Skeletal muscle cell (primary cell): Measurements from ENCODE around the gene TMEM43.

ENCODE experiments used
- DNase-seq: peaks from one replicate; pipeline ENCODE4 v3.0.0-alpha.2; 2010; ENCODE audit warnings: low read depth
- H3K4me3 ChIP-seq: 2 replicates; pipeline ENCODE4 v1.5.1; 2011; ENCODE audit warnings: low read depth, mild to moderate bottlenecking, control low read depth, low read length, moderate library complexity

TMEM43 gene

DNA sequence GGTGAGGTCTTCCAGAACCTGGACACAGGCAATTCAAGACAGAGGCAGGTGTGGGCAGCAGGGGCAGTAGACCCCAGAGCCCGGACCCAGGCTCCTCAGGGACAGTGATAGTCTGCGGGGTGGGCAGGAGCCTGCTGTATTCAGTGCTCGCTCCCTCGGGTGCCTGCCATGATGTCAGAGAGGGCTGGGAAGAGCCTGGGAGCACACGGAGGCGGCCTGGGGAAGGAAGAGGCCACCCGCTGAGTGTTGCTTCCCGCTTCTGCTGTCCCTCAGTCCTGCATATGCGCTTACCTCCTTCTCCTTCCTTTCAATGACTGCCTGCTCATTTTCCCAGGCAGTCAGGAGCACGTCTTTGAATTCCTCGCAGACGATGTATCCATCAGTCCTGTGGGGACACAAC, 22.8 kb downstream of the TMEM43 start:
- DNase-seq, result no peak
- H3K4me3 ChIP-seq, result no peak overlapping the region

DNA sequence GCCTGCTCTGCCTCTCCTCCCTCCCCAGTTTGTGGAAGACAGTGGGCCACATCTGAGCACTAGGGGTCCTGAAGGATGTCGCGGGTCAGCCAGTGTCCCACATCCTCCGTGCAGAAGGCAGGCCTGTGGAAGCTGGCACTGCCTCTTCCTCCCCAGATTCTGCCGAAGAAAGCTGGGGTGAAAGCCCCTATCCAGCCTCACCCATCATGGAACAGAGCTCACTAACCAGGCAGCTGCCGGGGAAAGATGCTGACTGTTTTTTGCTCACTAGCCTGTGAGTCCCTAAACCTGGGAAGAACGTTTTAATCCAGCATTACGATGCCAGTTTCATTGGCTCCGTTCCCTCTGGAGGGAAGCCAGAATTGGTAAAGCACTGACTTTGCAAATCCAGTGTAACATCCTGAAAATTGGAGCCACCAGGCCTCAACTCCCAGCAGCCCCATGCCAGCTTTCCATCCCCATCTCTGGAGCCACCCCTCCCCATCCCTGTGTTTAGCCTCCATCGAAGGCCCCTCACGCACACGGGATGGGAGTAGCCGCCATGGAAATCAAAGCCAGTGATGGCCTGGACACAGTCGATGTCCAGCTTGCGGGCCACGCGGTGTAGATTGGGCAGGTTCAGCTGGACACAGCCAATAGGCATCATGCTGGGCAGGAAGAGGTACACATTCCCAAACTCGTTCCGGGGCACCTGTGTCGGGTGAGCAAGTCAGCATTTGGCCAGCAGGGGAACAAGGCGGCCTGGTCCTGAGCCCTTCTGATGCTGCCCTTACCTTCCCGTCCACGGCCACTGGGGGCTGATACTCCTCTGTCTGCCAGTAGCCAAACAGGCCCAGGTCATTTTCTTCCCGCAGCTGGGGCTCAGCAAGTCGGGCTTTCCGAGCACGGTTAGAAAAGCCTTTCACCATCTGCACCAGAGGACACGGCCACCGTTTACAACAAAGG, 23.5 kb downstream of the TMEM43 start:
- no peak overlapping the region for H3K4me3 ChIP-seq
- DNase-seq, result no peak

DNA sequence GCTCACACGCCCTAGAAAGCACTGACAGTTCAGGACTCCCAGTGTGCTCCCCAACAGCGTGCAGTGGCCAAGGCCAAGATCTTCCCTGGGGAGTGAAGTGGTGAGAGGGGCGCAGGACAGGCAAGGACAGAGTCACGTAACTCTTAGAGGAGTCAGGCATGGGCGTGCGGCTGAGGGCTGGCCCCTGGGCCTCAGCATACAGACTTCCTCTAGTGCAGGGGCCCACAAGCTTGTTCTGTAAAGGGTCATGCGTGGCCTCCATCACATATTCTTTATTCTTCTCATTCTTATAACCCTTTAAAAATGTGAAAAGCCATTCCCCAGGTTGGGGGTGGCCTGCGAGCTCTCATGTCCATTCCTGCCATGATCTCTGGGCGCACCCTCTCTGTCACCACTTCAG, 25.2 kb downstream of the TMEM43 start:
- no peak overlapping the region for H3K4me3 ChIP-seq
- no peak for DNase-seq

- no peak for DNase-seq
- no peak overlapping the region for H3K4me3 ChIP-seq
Measured at GRCh38 chr3:14150491-14151230, 25.8 kb downstream of the TMEM43 start.

- no peak for DNase-seq
Measured at GRCh38 chr3:14151471-14152083, 26.7 kb downstream of the TMEM43 start.

GRCh38 chr3:14152233-14152962, 27.5 kb downstream of the TMEM43 start:
- H3K4me3 ChIP-seq, result no peak overlapping the region
- DNase-seq, result no peak

More at GRCh38 chr3:14151471-14152083, 26.7 kb downstream of the TMEM43 start:
- no peak overlapping the region for H3K4me3 ChIP-seq

- H3K4me3 ChIP-seq, result no peak overlapping the region
- no peak for DNase-seq
Measured at GRCh38 chr3:14152963-14153355, 28.1 kb downstream of the TMEM43 start.

- H3K4me3 ChIP-seq, result no peak overlapping the region
- DNase-seq, result no peak
Measured at GRCh38 chr3:14153663-14154062, 28.8 kb downstream of the TMEM43 start.

GRCh38 chr3:14154276-14154675, 29.4 kb downstream of the TMEM43 start:
- no peak overlapping the region for H3K4me3 ChIP-seq
- DNase-seq, result no peak

GRCh38 chr3:14154895-14155440, 30.1 kb downstream of the TMEM43 start:
- H3K4me3 ChIP-seq, result no peak overlapping the region
- DNase-seq, result no peak

GRCh38 chr3:14156201-14156600, 31.3 kb downstream of the TMEM43 start:
- DNase-seq, result no peak

DNA sequence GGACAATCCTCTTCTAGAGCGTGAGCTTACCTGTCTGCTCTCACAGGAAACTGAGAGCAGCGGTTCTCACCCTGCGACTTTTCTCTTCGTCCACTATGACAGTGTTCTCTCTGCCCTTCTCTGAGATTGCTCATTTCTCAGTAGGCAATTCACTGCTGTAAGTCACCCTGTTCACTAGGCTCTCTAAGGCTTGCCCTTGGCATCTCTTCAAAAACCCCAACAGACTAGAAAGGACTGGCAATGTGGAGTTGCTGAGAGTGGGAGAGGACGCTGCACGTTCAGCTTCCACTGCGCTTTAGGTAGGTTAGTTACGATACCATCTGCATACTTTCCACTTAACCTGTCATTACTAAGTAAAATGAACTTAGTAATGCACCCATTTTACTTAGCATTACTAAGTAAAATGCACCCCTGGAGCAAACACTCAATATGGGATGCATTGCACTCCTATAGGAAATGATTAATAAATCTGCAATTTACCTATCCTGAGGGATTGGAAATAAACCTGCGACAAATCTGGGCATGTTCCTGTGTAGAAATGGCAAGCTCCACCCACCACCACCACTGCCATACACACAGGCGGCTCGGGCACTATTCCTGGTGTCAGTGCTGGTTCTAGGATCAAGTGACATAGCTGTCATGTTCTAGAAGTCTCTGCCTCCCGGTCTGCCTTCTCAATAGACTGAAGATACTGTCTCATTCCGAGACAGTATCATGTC, 32.1 kb downstream of the TMEM43 start:
- H3K4me3 ChIP-seq, result no peak overlapping the region
- DNase-seq, result no peak

More at GRCh38 chr3:14156201-14156600, 31.3 kb downstream of the TMEM43 start:
- no peak overlapping the region for H3K4me3 ChIP-seq

DNA sequence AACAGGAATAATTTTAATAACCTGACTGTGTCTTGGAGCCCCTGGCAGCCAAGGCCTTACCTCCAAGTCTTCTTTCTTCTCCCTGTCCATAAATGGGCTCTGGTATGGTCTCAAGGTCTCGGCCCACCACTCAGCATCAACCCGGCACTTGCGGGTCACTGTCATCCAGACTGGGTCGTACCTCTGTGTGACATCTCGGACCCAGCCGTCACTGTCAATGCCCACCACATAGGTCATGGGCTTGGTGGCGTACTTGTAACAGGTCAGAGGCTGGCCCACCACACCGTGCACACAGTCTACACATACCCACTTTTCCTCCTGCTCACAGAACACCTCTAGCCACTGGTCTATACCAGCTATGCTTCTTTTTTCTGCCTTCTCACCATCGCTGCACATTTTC, 33.1 kb downstream of the TMEM43 start:
- no peak overlapping the region for H3K4me3 ChIP-seq
- DNase-seq, result no peak

DNA sequence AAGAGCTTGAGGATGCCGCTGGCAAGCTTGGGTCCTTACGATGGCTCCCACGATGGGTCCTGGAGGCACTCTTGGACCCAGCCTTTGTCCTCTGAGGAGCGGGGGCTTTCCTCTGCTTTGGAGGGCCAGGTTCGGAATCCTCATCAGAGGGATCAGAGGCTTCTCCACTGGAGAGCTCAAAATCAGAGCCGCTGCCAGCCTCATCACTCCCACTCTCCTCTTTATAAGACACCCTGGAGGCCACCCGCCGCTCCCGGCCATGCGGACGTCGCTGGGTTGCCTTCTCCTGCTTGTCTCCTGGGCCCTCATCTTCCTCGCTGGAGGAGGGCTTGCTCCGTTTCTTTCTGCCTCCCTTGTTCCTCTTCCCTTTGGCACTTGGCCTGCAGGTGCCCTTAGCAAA, 33.5 kb downstream of the TMEM43 start:
- DNase-seq, result no peak
- H3K4me3 ChIP-seq, result no peak overlapping the region

DNA sequence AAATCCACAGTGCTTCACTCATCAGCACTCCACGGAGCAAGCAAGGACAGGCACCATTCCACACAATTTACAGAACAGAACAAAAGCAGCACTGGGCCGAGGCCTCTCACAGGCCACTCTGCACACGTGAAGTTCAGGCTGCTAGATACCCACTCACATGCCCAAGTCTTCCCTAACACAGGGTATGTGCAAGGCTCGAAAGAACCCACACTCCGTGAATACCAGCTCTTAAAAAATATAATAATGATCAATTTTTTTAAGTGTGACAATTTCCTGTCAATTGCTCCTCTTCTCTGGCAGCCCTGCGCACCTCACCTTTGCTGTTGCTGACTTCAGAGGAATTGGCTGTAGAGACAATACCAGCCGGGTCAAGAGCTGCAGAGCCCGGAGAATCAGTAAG, 34.6 kb downstream of the TMEM43 start:
- no peak overlapping the region for H3K4me3 ChIP-seq
- DNase-seq, result no peak

GRCh38 chr3:14161282-14161681, 36.4 kb downstream of the TMEM43 start:
- DNase-seq, result no peak
- no peak overlapping the region for H3K4me3 ChIP-seq

DNA sequence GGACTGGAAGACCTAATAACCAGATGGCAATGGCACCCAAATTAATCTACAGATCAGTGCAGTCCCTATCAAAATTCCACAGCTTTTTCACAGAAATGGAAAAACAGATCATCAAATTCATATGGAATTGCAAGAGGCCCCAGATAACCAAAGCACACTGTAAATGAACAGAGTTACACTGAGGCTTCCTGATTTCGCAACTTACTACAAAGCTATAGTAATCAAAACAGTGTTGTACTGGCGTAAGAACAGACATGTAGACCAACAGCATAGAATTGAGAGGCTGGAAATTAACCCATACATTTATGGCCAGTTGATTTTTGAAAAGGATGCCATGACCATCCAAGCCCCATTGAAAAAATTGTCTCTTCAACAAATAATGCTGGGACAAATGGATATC, 37.3 kb downstream of the TMEM43 start:
- H3K4me3 ChIP-seq, result no peak overlapping the region

DNA sequence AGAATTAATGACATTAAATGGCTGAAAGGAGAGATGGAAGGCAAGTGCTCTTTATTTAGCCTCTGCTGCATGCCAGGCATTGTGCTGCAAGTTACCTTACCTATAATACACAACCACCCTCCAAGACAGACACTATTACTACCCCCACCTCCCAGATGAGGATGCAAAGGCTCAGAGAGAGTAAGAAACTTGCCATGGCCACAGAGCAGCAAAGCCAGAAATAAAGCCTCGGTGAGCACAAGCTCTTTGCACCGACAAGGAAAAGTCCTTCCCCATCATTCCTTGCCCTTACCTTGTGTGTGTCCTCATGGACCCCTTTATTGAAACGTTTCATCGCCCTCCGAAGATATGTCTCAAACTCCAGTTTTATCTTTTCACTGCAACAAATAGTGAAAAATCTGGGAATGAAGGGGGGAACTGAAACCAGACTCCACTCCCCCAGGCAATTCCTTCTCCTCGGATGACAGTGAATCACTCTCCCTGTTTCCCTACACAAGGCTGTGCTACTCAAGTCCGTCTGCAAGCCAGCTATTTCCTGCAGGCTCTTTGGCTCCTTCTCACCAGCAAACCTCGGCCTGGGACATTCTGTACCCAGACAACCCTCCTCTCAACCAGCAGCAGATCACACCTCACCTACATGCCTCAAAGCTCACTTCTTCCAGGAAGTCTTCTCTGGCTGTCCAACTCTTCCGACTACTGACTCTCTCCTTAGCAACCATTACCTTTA, 42.2 kb downstream of the TMEM43 start:
- DNase-seq, result peak; percentile 43
- H3K4me3 ChIP-seq, result no peak overlapping the region

More for the DNA sequence above, 37.3 kb downstream of the TMEM43 start:
- DNase-seq, result no peak
